H9 (cell line): ENCODE measurements around the gene ABHD12. TPM values are rescaled to one million over a fixed set of nuclear protein-coding genes. Genes with fewer than 3 reads are reported as not detected.

Experiments
- DNase-seq: peaks from one replicate; pipeline ENCODE4 v3.0.0-alpha.2; 2017
- H2AFZ ChIP-seq: one replicate; pipeline ENCODE4 v1.6.1; 2013; ENCODE audit warnings: mild to moderate bottlenecking, low read length, control low read depth, moderate library complexity
- H2AK5ac ChIP-seq: 2 replicates; pipeline ENCODE4 v1.6.1; 2013; ENCODE audit warnings: low read length, control low read depth, mixed read lengths; ENCODE audit not compliant: insufficient read length
- H2BK120ac ChIP-seq: one replicate; pipeline ENCODE4 v1.6.1; 2013; ENCODE audit warnings: low read depth, mild to moderate bottlenecking, low read length, control low read depth, inconsistent platforms; ENCODE audit not compliant: poor library complexity, severe bottlenecking
- H2BK12ac ChIP-seq: 2 replicates; pipeline ENCODE4 v1.6.1; 2013; ENCODE audit warnings: low read length, control low read depth, mixed read lengths, low read depth; ENCODE audit not compliant: insufficient read length
- H2BK15ac ChIP-seq: 2 replicates; pipeline ENCODE4 v1.6.1; 2013; ENCODE audit warnings: low read depth, low read length, control low read depth
- H2BK20ac ChIP-seq: one replicate; pipeline ENCODE4 v1.6.1; 2013; ENCODE audit warnings: low read depth, mild to moderate bottlenecking, low read length, control low read depth, inconsistent platforms; ENCODE audit not compliant: poor library complexity, severe bottlenecking
- H2BK5ac ChIP-seq: 2 replicates; pipeline ENCODE4 v1.6.1; 2013; ENCODE audit warnings: low read length, control low read depth, mixed read lengths; ENCODE audit not compliant: insufficient read length
- H3K14ac ChIP-seq: 2 replicates; pipeline ENCODE4 v1.6.1; 2013; ENCODE audit warnings: low read length, control low read depth; ENCODE audit not compliant: insufficient read depth
- H3K18ac ChIP-seq: 2 replicates; pipeline ENCODE4 v1.6.1; 2013; ENCODE audit warnings: low read depth, mild to moderate bottlenecking, mixed read lengths, low read length, control low read depth; ENCODE audit not compliant: insufficient read length
- H3K23ac ChIP-seq: 2 replicates; pipeline ENCODE4 v1.6.1; 2013; ENCODE audit warnings: low read length, control low read depth, mixed read lengths, low read depth; ENCODE audit not compliant: insufficient read length
- H3K23me2 ChIP-seq: 2 replicates; pipeline ENCODE4 v1.6.1; 2013; ENCODE audit warnings: low read depth, mild to moderate bottlenecking, mixed read lengths, low read length, control low read depth; ENCODE audit not compliant: insufficient read length, poor library complexity, severe bottlenecking
- H3K27ac ChIP-seq: 2 replicates; pipeline ENCODE4 v1.5.1; 2013; ENCODE audit warnings: low read length, control low read depth, mixed read lengths, low read depth; ENCODE audit not compliant: insufficient read length
- H3K27me3 ChIP-seq: 2 replicates; pipeline ENCODE4 v1.6.1; 2013; ENCODE audit warnings: low read length, control low read depth, inconsistent platforms; ENCODE audit not compliant: insufficient read depth
- H3K4ac ChIP-seq: 2 replicates; pipeline ENCODE4 v1.6.1; 2013; ENCODE audit warnings: low read depth, mild to moderate bottlenecking, control low read depth, inconsistent platforms, low read length, moderate library complexity
- H3K4me1 ChIP-seq: 2 replicates; pipeline ENCODE4 v1.6.1; 2013; ENCODE audit warnings: low read length, control low read depth, inconsistent platforms; ENCODE audit not compliant: insufficient read depth
- H3K4me2 ChIP-seq: 2 replicates; pipeline ENCODE4 v1.6.1; 2013; ENCODE audit warnings: low read length, control low read depth, mixed read lengths; ENCODE audit not compliant: insufficient read length, insufficient read depth
- H3K56ac ChIP-seq: 2 replicates; pipeline ENCODE4 v1.6.1; 2013; ENCODE audit warnings: low read depth, mild to moderate bottlenecking, mixed read lengths, low read length, control low read depth; ENCODE audit not compliant: insufficient read length
- H3K79me1 ChIP-seq: 2 replicates; pipeline ENCODE4 v1.6.1; 2013; ENCODE audit warnings: low read depth, mild to moderate bottlenecking, moderate library complexity, low read length, control low read depth, inconsistent platforms; ENCODE audit not compliant: insufficient read depth, poor library complexity, severe bottlenecking
- H3K79me2 ChIP-seq: 2 replicates; pipeline ENCODE4 v1.6.1; 2013; ENCODE audit warnings: low read length, control low read depth, inconsistent platforms; ENCODE audit not compliant: insufficient read depth
- H3K9ac ChIP-seq: 2 replicates; pipeline ENCODE4 v1.6.1; 2013; ENCODE audit warnings: low read length, control low read depth, mixed read lengths; ENCODE audit not compliant: insufficient read length; ENCODE audit errors: extremely low read depth
- H3K9me3 ChIP-seq: one replicate; pipeline ENCODE4 v1.6.1; 2013; ENCODE audit warnings: low read depth, low read length, inconsistent platforms; ENCODE audit not compliant: control insufficient read depth
- H3T11ph ChIP-seq: one replicate; pipeline ENCODE4 v1.6.1; 2013; ENCODE audit warnings: mild to moderate bottlenecking, low read length, control low read depth, inconsistent platforms
- H4K20me1 ChIP-seq: one replicate; pipeline ENCODE4 v1.6.1; 2013; ENCODE audit not compliant: control insufficient read depth, insufficient read length, insufficient read depth
- H4K5ac ChIP-seq: 2 replicates; pipeline ENCODE4 v1.6.1; 2013; ENCODE audit warnings: low read depth, mild to moderate bottlenecking, mixed read lengths, low read length, control low read depth; ENCODE audit not compliant: insufficient read length
- H4K8ac ChIP-seq: replicated peaks from 2 replicates; pipeline ENCODE4 v1.6.1; 2013; ENCODE audit warnings: low read length, control low read depth, mixed read lengths, low read depth; ENCODE audit not compliant: insufficient read length
- H4K91ac ChIP-seq: 2 replicates; pipeline ENCODE4 v1.6.1; 2013; ENCODE audit warnings: low read depth, mild to moderate bottlenecking, moderate library complexity, mixed read lengths, low read length, control low read depth; ENCODE audit not compliant: insufficient read length
- H3K27ac Mint-ChIP-seq, 3 experiments: 2 replicates in 2 of 3; 3 replicates in 1 of 3; pipeline ENCODE4 v1.8.0; 2020 to 2021; ENCODE audit warnings: mixed read lengths in 3 of 3, mild to moderate bottlenecking in 1 of 3, moderate library complexity in 1 of 3
- H3K27me3 Mint-ChIP-seq: 2 replicates; pipeline ENCODE4 v1.8.0; 2021; ENCODE audit warnings: low read depth, mild to moderate bottlenecking, moderate library complexity, mixed read lengths
- H3K36me3 Mint-ChIP-seq, 3 experiments: 2 replicates in 2 of 3; 3 replicates in 1 of 3; pipeline ENCODE4 v1.8.0; 2020 to 2021; ENCODE audit warnings: low read depth in 3 of 3, mixed read lengths in 3 of 3; ENCODE audit not compliant: insufficient read depth in 1 of 3
- H3K4me1 Mint-ChIP-seq, 2 experiments: 2 replicates each; pipeline ENCODE4 v1.8.0; 2020; ENCODE audit warnings: mixed read lengths in 2 of 2
- H3K4me3 Mint-ChIP-seq, 2 experiments: 2 replicates in 1 of 2; 3 replicates in 1 of 2; pipeline ENCODE4 v1.8.0; 2020 to 2021; ENCODE audit warnings: mild to moderate bottlenecking in 2 of 2, mixed read lengths in 2 of 2, moderate library complexity in 1 of 2
- H3K9me3 Mint-ChIP-seq, 2 experiments: 2 replicates in 1 of 2; 3 replicates in 1 of 2; pipeline ENCODE4 v1.8.0; 2020; ENCODE audit warnings: mild to moderate bottlenecking in 2 of 2, mixed read lengths in 2 of 2, moderate library complexity in 1 of 2
- CTCF ChIP-seq: fragments of 200-600 bp; sonication (generic); conservative IDR thresholded peaks from 3 replicates; pipeline ENCODE4 v1.8.0; 2021; ENCODE audit warnings: antibody characterized with exemption, mild to moderate bottlenecking
- WGBS: extraction: QIAGEN DNeasy Blood & Tissue Kit; methylation state at CpG from one replicate; pipeline ENCODE4 v1.1.7; 2013; ENCODE audit warnings: missing lambda C conversion rate, low lambda C conversion rate, mixed read lengths; ENCODE audit not compliant: insufficient read length; ENCODE audit errors: extremely low coverage; 5-methylcytosine and 5-hydroxymethylcytosine counted together
- total RNA-seq: library from RNA; stranded (reverse); gene quantifications from 2 replicates; pipeline ENCODE4 v1.2.1, GENCODE V29; 2021

ABHD12 gene
- total RNA-seq, 1 experiment from 2014 or later: 54.4 TPM

DNA sequence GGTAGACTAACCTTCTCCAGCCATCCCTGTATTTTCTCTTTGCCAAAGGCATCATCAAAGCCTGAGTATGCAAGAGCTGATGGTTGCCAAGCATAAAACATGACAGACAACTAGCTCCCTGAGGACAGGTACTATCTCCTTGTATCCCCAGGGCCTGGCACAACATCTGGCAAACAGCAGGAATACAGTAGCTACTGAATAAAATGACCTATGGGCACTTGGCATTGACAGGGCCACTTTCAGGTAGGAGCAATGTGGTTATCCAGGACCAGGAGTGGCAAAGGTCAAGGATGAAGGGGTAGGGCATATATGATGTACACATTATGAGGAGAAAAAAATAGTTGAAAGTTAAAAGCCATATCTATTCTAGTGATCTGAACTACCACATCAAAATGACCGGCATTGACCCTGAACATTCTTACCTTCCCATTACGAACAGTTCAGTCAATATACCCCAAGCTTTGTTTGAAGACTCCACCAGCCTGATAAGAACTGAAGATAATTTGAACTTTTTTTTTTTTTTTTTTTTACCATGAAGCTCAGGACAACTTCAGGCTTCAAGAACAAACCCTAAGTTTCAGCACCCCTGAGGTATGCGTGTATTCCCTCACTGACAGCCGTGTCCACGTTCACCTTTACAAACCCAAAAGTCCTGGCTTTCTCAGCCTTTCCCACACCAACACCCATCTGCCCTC lies 12.3 kb downstream of the ABHD12 start:
- Histone ChIP-seq H4K8ac (no peak overlapping the region), H3K79me2 (peaks cover 21% of the 10 kb centered on the region; the same call in 1 of the 2 replicates), H3K14ac (no peak overlapping the region), H3K56ac (no peak overlapping the region), H3K9me3 (no peaks in the 10 kb centered on the region), H3K4me1 (no peaks in the 10 kb centered on the region), H3K23ac (no peak overlapping the region), H3K4me2 (no peak overlapping the region), H2BK120ac (no peak overlapping the region), H2BK5ac (no peak overlapping the region), H4K91ac (no peak overlapping the region), H2AK5ac (no peak overlapping the region), H3K27me3 (no peaks in the 10 kb centered on the region), H3K18ac (no peak overlapping the region), H3K4ac (no peak overlapping the region), H4K5ac (no peak overlapping the region), H2BK12ac (no peak overlapping the region), H3K79me1 (peaks cover 6% of the 10 kb centered on the region), H2BK20ac (no peak overlapping the region), H2BK15ac (no peak overlapping the region), H4K20me1 (no peaks in the 10 kb centered on the region), H2AFZ (no peak overlapping the region), H3K27ac (no peak overlapping the region), H3T11ph (no peak overlapping the region), H3K23me2 (no peaks in the 10 kb centered on the region), H3K9ac (no peak overlapping the region)
- no CpG with 5 or more reads among the region's 5 CpGs for WGBS
- TF ChIP-seq CTCF: no peak
- Mint-ChIP-seq H3K36me3 (peaks cover 31 to 48% (median 32%) of the 10 kb centered on the region in 3 experiments), H3K27me3 (no peaks in the 10 kb centered on the region), H3K4me3 (no peak overlapping the region), H3K9me3 (no peaks in the 10 kb centered on the region; a peak in 3 of 5 replicates), H3K4me1 (peaks cover 0 to 7% of the 10 kb centered on the region in 2 experiments; a peak in 1 of 4 replicates), H3K27ac (peak overlapping the region in 1 of 3 experiments; percentile 24; a peak in 2 of 7 replicates)
- DNase-seq: no peak
